ENCODE results near the gene ADGRV1.
"Not testable (repeated sequence)": the region's sequence is repeated elsewhere in the genome, so short reads cannot be mapped to it uniquely, and the experiment has no call there.

Gene ADGRV1

GRCh38 chr5:90916947-90917800 is 358.6 kb downstream of the ADGRV1 start:
- no peak overlapping the region for H3K9ac ChIP-seq (ENCODE audit: low read length)
- no peaks in the 10 kb centered on the region for H3K9me3 ChIP-seq (ENCODE audit: control insufficient read depth, low read length)

GRCh38 chr5:90917928-90918668 is 359.5 kb downstream of the ADGRV1 start:
- Histone ChIP-seq H3K36me3 (ENCODE audit: control insufficient read depth, insufficient read depth, low read length) (no peaks in the 10 kb centered on the region), H3K4me3 (ENCODE audit: low read length) (no peak overlapping the region), H3K4me1 (ENCODE audit: control insufficient read depth, insufficient read depth, low read length) (no peaks in the 10 kb centered on the region), H3K27me3 (ENCODE audit: control insufficient read depth, insufficient read depth, low read length) (no peaks in the 10 kb centered on the region), H3K9ac (ENCODE audit: low read length) (no peak overlapping the region), H3K9me3 (ENCODE audit: control insufficient read depth, low read length) (no peaks in the 10 kb centered on the region)

More at GRCh38 chr5:90916947-90917800, 358.6 kb downstream of the ADGRV1 start:
- no peaks in the 10 kb centered on the region for H3K27me3 ChIP-seq (ENCODE audit: control insufficient read depth, insufficient read depth, low read length)
- no peaks in the 10 kb centered on the region for H3K36me3 ChIP-seq (ENCODE audit: control insufficient read depth, insufficient read depth, low read length)
- H3K4me1 ChIP-seq (ENCODE audit: control insufficient read depth, insufficient read depth, low read length): no peaks in the 10 kb centered on the region
- H3K4me3 ChIP-seq (ENCODE audit: low read length): no peak overlapping the region

GRCh38 chr5:90921418-90921973 is 362.9 kb downstream of the ADGRV1 start:
- H3K9ac ChIP-seq (ENCODE audit: low read length): no peak overlapping the region
- H3K36me3 ChIP-seq (ENCODE audit: control insufficient read depth, insufficient read depth, low read length): no peaks in the 10 kb centered on the region
- H3K4me1 ChIP-seq (ENCODE audit: control insufficient read depth, insufficient read depth, low read length): no peaks in the 10 kb centered on the region
- no peak overlapping the region for H3K4me3 ChIP-seq (ENCODE audit: low read length)
- H3K27me3 ChIP-seq (ENCODE audit: control insufficient read depth, insufficient read depth, low read length): no peaks in the 10 kb centered on the region
- H3K9me3 ChIP-seq (ENCODE audit: control insufficient read depth, low read length): no peaks in the 10 kb centered on the region

- H3K4me3 ChIP-seq (ENCODE audit: low read length); H3K9ac ChIP-seq (ENCODE audit: low read length); H3K36me3 ChIP-seq (ENCODE audit: control insufficient read depth, insufficient read depth, low read length); H3K9me3 ChIP-seq (ENCODE audit: control insufficient read depth, low read length); H3K4me1 ChIP-seq (ENCODE audit: control insufficient read depth, insufficient read depth, low read length); H3K27me3 ChIP-seq (ENCODE audit: control insufficient read depth, insufficient read depth, low read length): not testable (repeated sequence)
Measured at GRCh38 chr5:90924222-90924621, 365.6 kb downstream of the ADGRV1 start.

GRCh38 chr5:90929013-90929839 is 370.6 kb downstream of the ADGRV1 start:
- not testable (repeated sequence) for H3K27me3 ChIP-seq (ENCODE audit: control insufficient read depth, insufficient read depth, low read length); H3K4me3 ChIP-seq (ENCODE audit: low read length); H3K36me3 ChIP-seq (ENCODE audit: control insufficient read depth, insufficient read depth, low read length); H3K9ac ChIP-seq (ENCODE audit: low read length); H3K9me3 ChIP-seq (ENCODE audit: control insufficient read depth, low read length)
- H3K4me1 ChIP-seq (ENCODE audit: control insufficient read depth, insufficient read depth, low read length): peaks cover 11% of the 10 kb centered on the region

- Histone ChIP-seq H3K27me3 (ENCODE audit: control insufficient read depth, insufficient read depth, low read length) (no peaks in the 10 kb centered on the region), H3K36me3 (ENCODE audit: control insufficient read depth, insufficient read depth, low read length) (no peaks in the 10 kb centered on the region), H3K9me3 (ENCODE audit: control insufficient read depth, low read length) (no peaks in the 10 kb centered on the region), H3K4me1 (ENCODE audit: control insufficient read depth, insufficient read depth, low read length) (peaks cover 13% of the 10 kb centered on the region), H3K4me3 (ENCODE audit: low read length) (no peak overlapping the region), H3K9ac (ENCODE audit: low read length) (peak overlapping the region; percentile 20)
Measured at GRCh38 chr5:90930062-90930461, 371.5 kb downstream of the ADGRV1 start.

- Histone ChIP-seq H3K9me3 (ENCODE audit: control insufficient read depth, low read length) (no peaks in the 10 kb centered on the region), H3K4me3 (ENCODE audit: low read length) (no peak overlapping the region), H3K27me3 (ENCODE audit: control insufficient read depth, insufficient read depth, low read length) (no peaks in the 10 kb centered on the region), H3K36me3 (ENCODE audit: control insufficient read depth, insufficient read depth, low read length) (no peaks in the 10 kb centered on the region), H3K9ac (ENCODE audit: low read length) (no peak overlapping the region), H3K4me1 (ENCODE audit: control insufficient read depth, insufficient read depth, low read length) (peaks cover 13% of the 10 kb centered on the region)
Measured at GRCh38 chr5:90930756-90931431, 372.3 kb downstream of the ADGRV1 start.

- Histone ChIP-seq H3K4me1 (ENCODE audit: control insufficient read depth, insufficient read depth, low read length) (peaks cover 13% of the 10 kb centered on the region), H3K9ac (ENCODE audit: low read length) (no peak overlapping the region), H3K27me3 (ENCODE audit: control insufficient read depth, insufficient read depth, low read length) (no peaks in the 10 kb centered on the region), H3K4me3 (ENCODE audit: low read length) (no peak overlapping the region), H3K36me3 (ENCODE audit: control insufficient read depth, insufficient read depth, low read length) (no peaks in the 10 kb centered on the region), H3K9me3 (ENCODE audit: control insufficient read depth, low read length) (no peaks in the 10 kb centered on the region)
Measured at GRCh38 chr5:90932052-90932699, 373.6 kb downstream of the ADGRV1 start.

GRCh38 chr5:90933298-90933697 is 374.7 kb downstream of the ADGRV1 start:
- no peak overlapping the region for H3K9ac ChIP-seq (ENCODE audit: low read length)
- H3K4me3 ChIP-seq (ENCODE audit: low read length): no peak overlapping the region
- no peaks in the 10 kb centered on the region for H3K36me3 ChIP-seq (ENCODE audit: control insufficient read depth, insufficient read depth, low read length)
- H3K9me3 ChIP-seq (ENCODE audit: control insufficient read depth, low read length): no peaks in the 10 kb centered on the region
- H3K4me1 ChIP-seq (ENCODE audit: control insufficient read depth, insufficient read depth, low read length): peaks cover 13% of the 10 kb centered on the region
- H3K27me3 ChIP-seq (ENCODE audit: control insufficient read depth, insufficient read depth, low read length): no peaks in the 10 kb centered on the region

- Histone ChIP-seq H3K9me3 (ENCODE audit: control insufficient read depth, low read length) (no peaks in the 10 kb centered on the region), H3K9ac (ENCODE audit: low read length) (no peak overlapping the region), H3K4me1 (ENCODE audit: control insufficient read depth, insufficient read depth, low read length) (peaks cover 19% of the 10 kb centered on the region), H3K4me3 (ENCODE audit: low read length) (no peak overlapping the region), H3K36me3 (ENCODE audit: control insufficient read depth, insufficient read depth, low read length) (no peaks in the 10 kb centered on the region), H3K27me3 (ENCODE audit: control insufficient read depth, insufficient read depth, low read length) (no peaks in the 10 kb centered on the region)
Measured at GRCh38 chr5:90934091-90934719, 375.6 kb downstream of the ADGRV1 start.
